Lower leg skin (tissue), 4 donors: Measurements from ENCODE around the gene CNTFR. TPM values are rescaled to one million over a fixed set of nuclear protein-coding genes. Genes with fewer than 3 reads are reported as not detected.

Experiments
- DNase-seq, 2 donors: peaks; one replicate each; pipeline ENCODE4 v3.0.0-alpha.2; 2019; ENCODE audit warnings: low spot score in 2 of 2
- H3K4me3 ChIP-seq: fragments of 200-600 bp; sonication (generic); 2 replicates; pipeline ENCODE4 v1.5.1; 2017; ENCODE audit warnings: mild to moderate bottlenecking, low read depth; ENCODE audit not compliant: poor library complexity, severe bottlenecking
- CTCF ChIP-seq, 3 donors: fragments of 450-650 bp; IDR thresholded peaks; one replicate each; pipeline ENCODE4 v1.5.1; 2016; ENCODE audit warnings: antibody characterized with exemption in 3 of 3, mild to moderate bottlenecking in 3 of 3, moderate library complexity in 2 of 3
- POLR2A ChIP-seq, 2 donors: fragments of 450-650 bp; IDR thresholded peaks; one replicate each; pipeline ENCODE4 v1.6.1; 2016 to 2017; ENCODE audit warnings: antibody characterized with exemption in 2 of 2, mild to moderate bottlenecking in 1 of 2, moderate library complexity in 1 of 2
- WGBS, 2 donors: methylation state at CpG; one replicate each; pipeline ENCODE4 v1.1.5; 2018; 5-methylcytosine and 5-hydroxymethylcytosine counted together
- intact Hi-C: fragments of 100-400 bp; cut with DNase I; formaldehyde crosslinking; loops from one replicate; pipeline ENCODE4 v1.15.0; 2023; ENCODE audit warnings: low total_unique reads
- total RNA-seq, 4 donors: library from RNA; depleted of rRNA; stranded (reverse); fragments of >200 nt; gene quantifications; one replicate each; pipeline ENCODE4 v1.1.0, GENCODE V29; 2016

The CNTFR gene
- total RNA-seq, 4 donors from 2014 or later = 2.5 to 13.4 (median 3.9) TPM

DNA sequence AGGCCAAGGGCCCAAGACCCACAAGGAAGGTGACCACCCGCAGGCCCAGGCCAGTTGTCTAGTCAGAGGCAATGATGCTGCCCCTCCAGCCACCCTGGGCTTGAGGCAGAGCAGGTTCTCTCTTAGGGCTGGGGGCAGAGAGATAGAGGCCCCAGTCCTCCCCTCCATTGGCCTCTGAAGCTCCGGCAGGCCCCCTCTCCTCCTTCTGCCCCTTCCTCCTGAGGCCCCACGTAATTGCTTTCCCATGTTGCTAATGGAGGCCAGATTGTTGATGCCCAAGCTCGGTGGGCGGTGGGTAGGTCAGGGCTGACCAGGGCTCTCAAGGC lies 40.2 kb downstream of the CNTFR start:
- 95 to 97% methylated on average over 5 of the region's 5 CpGs for WGBS, 2 donors
- no peak for TF ChIP-seq CTCF (IDR thresholded peaks at IDR 0.05)
- TF ChIP-seq POLR2A (IDR thresholded peaks at IDR 0.05) = no peak
- H3K4me3 ChIP-seq = no peak overlapping the region
- intact Hi-C loops = no loop called here
- DNase-seq = peak in 1 of 2 donors; percentile 68

DNA sequence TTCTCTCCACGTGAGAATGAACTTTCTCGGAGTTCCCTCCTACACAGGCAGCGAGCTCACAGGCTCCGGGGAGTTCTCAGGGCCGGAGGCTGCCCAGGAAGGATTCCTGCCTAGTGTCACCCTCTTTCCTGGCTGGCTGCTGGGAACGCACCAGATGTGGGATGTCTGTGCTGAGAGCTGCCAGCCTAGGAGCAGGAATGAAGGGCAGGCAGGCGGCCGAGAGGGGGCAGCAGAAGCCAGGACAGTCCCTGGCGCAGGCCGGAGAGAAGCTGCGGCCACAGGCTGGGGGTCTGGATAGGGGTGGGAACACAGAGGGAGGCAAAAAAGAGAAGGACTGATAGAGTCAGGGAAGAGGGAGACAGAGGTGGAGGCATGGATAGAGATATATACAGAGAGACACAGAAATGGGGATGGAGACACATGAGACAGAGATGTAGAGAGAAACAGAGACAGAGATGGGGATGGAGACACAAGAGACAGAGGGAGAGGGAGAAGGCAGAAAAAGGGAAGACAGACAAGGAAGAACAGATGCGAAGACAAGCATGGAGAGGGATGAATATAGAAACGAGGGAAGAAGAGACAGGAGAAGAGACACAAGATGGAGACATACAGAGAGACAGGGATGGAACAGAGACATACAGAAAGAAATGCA lies 41.4 kb downstream of the CNTFR start:
- intact Hi-C loops = no loop called here
- TF ChIP-seq CTCF (IDR thresholded peaks at IDR 0.05) = peak in 1 of 3 donors; percentile 77
- no peak for TF ChIP-seq POLR2A (IDR thresholded peaks at IDR 0.05)
- peak; percentile 52 to 95 for DNase-seq
- no peak overlapping the region for H3K4me3 ChIP-seq
- WGBS, 2 donors = 11 to 15% methylated on average over 13 of the region's 13 CpGs

- H3K4me3 ChIP-seq = no peak overlapping the region
- WGBS, 2 donors = 62 to 72% methylated on average over 16 of the region's 16 CpGs
- DNase-seq = peak in 1 of 2 donors; percentile 90
- TF ChIP-seq CTCF (IDR thresholded peaks at IDR 0.05) (peak in 1 of 3 donors; percentile 41), POLR2A (IDR thresholded peaks at IDR 0.05) (no peak)
- intact Hi-C loops = no loop called here
Observed at GRCh38 chr9:34546834-34547827, 42.4 kb downstream of the CNTFR start.

DNA sequence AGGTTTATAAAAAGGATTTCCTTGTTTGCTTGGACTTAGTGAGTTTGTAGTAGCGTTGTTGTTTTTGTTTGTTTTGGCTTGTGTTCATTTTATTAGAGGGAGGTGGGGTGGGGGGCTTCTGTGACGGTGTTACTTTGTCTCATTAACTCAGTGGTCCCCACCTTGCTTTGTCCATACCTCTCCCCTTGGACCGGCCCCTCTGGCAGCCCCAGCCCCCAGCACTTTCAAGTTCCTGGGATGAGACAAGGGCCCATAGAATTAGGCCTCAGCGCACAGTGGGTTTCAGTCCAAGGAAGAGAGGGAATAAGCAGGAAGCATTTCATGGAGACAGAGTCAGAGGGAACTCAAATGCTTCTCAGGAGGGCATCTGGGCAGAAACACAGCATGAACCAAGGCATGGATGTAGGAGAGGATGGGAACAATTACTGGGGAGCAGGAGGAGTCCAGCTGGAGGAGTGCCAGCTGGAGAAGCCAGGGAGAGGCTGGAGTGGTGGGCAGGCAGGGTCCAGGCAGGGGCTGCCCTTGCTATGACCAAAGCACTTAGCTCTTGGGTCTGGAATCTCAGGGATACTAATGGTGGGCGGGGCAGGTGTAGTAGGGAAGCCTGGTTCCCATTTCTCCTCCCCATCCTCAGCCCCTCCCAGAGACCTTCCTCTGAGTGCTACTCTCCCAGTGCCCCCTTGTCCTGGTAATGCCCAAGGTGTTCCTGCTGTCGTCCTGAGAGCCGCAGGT lies 43.3 kb downstream of the CNTFR start:
- WGBS, 2 donors = 84% methylated on average over 7 of the region's 7 CpGs
- peak in 1 of 2 donors; percentile 84 for DNase-seq
- no peak for TF ChIP-seq CTCF (IDR thresholded peaks at IDR 0.05)
- no peak for TF ChIP-seq POLR2A (IDR thresholded peaks at IDR 0.05)
- no peak overlapping the region for H3K4me3 ChIP-seq
- intact Hi-C loops = no loop called here

GRCh38 chr9:34545497-34545896 lies 44.0 kb downstream of the CNTFR start:
- peak in 1 of 2 donors; percentile 68 for DNase-seq
- no peak overlapping the region for H3K4me3 ChIP-seq
- TF ChIP-seq POLR2A (IDR thresholded peaks at IDR 0.05) (no peak), CTCF (IDR thresholded peaks at IDR 0.05) (no peak)
- intact Hi-C loops = no loop called here
- WGBS, 2 donors = 87 to 92% methylated on average over 6 of the region's 6 CpGs
